SK-N-SH treated with all-trans-retinoic acid at 6 μM for 48 hours (cell line): ENCODE measurements around the gene AUTS2.
"Not testable (repeated sequence)": the region's sequence is repeated elsewhere in the genome, so short reads cannot be mapped to it uniquely, and the experiment has no call there.

ENCODE experiments used
- GLIS3 ChIP-seq: fragments of 250-450 bp; sonication (Bioruptor Pico); IDR thresholded peaks from 2 replicates; pipeline ENCODE4 v1.5.0; 2020; ENCODE audit warnings: mild to moderate bottlenecking, moderate library complexity
- ISL1 ChIP-seq: fragments of 250-450 bp; sonication (Bioruptor Pico); IDR thresholded peaks from 2 replicates; pipeline ENCODE4 v2.1.2; 2022; ENCODE audit warnings: mild to moderate bottlenecking, moderate library complexity
- ZNF8 ChIP-seq: fragments of 450-650 bp; formaldehyde crosslinking; IDR thresholded peaks from 2 replicates; pipeline ENCODE4 v1.5.0; 2020; ENCODE audit warnings: mild to moderate bottlenecking, moderate library complexity
- TF ChIP-seq, protein P1 (sequence below): fragments of 250-450 bp; sonication (Bioruptor Pico); IDR thresholded peaks from 2 replicates; pipeline ENCODE4 v1.8.0; 2020; ENCODE audit warnings: mild to moderate bottlenecking, moderate library complexity, borderline replicate concordance

DNA sequence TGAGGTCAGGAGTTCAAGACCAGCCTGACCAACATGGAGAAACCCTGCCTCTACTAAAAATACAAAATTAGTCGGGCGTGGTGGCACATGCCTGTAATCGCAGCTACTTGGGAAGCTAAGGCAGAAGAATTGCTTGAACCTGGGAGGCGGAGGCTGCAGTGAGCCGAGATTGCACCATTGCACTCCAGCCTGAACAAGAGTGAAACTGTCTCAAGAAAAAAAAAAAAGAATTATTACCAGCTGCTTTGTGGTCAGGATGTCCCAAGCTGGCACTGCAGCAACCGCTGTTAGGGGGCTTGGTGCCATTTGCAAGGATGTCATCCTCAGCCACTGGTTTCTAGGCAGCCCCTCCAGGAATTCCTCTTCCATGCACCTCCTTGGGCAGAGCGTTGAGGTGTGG lies 996.6 kb downstream of the AUTS2 start:
- TF ChIP-seq ZNF8 (CRISPR knock-in tag); GLIS3; ISL1: not testable (repeated sequence)
- TF ChIP-seq, protein P1, sequence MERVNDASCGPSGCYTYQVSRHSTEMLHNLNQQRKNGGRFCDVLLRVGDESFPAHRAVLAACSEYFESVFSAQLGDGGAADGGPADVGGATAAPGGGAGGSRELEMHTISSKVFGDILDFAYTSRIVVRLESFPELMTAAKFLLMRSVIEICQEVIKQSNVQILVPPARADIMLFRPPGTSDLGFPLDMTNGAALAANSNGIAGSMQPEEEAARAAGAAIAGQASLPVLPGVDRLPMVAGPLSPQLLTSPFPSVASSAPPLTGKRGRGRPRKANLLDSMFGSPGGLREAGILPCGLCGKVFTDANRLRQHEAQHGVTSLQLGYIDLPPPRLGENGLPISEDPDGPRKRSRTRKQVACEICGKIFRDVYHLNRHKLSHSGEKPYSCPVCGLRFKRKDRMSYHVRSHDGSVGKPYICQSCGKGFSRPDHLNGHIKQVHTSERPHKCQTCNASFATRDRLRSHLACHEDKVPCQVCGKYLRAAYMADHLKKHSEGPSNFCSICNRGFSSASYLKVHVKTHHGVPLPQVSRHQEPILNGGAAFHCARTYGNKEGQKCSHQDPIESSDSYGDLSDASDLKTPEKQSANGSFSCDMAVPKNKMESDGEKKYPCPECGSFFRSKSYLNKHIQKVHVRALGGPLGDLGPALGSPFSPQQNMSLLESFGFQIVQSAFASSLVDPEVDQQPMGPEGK = not testable (repeated sequence)
